ENCODE data around the gene DOCK11. TPM values are rescaled to one million over a fixed set of nuclear protein-coding genes. Genes with fewer than 3 reads are reported as not detected.

Gene DOCK11
- total RNA-seq, 1 donor from 2014 or later = 76.2 TPM

DNA sequence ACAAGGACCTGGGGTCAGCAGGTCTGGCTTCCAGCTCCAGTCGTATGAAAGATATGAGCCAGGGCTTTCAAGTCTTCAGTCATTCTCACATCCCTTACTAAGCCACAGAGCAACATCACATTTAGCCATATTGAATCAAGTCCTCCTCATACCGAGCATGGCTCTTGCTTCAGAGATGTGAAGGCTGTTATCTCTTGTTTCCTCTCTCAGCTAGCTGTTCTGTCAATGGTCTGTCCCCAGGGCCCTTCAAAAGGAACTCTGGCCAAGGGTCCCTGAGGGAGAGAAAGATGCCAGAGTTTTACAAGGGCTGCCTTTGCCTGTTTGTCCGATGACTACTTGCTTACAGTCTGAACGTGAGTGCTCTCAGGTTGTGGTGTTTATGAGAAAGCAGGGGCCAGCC, 30.5 kb downstream of the DOCK11 start:
- peaks cover 6% of the 10 kb centered on the region for H3K4me1 ChIP-seq
- H3K4me3 ChIP-seq = no peak overlapping the region
- intact Hi-C loops (cut with DNase I) = no loop called here
- no peak for ATAC-seq
- H3K27me3 ChIP-seq (ENCODE audit: low read depth) = no peaks in the 10 kb centered on the region
- H3K27ac ChIP-seq = peak overlapping the region; percentile 6
- H3K36me3 ChIP-seq = no peaks in the 10 kb centered on the region
- TF ChIP-seq, protein P1, sequence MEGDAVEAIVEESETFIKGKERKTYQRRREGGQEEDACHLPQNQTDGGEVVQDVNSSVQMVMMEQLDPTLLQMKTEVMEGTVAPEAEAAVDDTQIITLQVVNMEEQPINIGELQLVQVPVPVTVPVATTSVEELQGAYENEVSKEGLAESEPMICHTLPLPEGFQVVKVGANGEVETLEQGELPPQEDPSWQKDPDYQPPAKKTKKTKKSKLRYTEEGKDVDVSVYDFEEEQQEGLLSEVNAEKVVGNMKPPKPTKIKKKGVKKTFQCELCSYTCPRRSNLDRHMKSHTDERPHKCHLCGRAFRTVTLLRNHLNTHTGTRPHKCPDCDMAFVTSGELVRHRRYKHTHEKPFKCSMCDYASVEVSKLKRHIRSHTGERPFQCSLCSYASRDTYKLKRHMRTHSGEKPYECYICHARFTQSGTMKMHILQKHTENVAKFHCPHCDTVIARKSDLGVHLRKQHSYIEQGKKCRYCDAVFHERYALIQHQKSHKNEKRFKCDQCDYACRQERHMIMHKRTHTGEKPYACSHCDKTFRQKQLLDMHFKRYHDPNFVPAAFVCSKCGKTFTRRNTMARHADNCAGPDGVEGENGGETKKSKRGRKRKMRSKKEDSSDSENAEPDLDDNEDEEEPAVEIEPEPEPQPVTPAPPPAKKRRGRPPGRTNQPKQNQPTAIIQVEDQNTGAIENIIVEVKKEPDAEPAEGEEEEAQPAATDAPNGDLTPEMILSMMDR (IDR thresholded peaks at IDR 0.05) = no peak
- DNase-seq = no peak
- no peaks in the 10 kb centered on the region for H3K9me3 ChIP-seq

DNA sequence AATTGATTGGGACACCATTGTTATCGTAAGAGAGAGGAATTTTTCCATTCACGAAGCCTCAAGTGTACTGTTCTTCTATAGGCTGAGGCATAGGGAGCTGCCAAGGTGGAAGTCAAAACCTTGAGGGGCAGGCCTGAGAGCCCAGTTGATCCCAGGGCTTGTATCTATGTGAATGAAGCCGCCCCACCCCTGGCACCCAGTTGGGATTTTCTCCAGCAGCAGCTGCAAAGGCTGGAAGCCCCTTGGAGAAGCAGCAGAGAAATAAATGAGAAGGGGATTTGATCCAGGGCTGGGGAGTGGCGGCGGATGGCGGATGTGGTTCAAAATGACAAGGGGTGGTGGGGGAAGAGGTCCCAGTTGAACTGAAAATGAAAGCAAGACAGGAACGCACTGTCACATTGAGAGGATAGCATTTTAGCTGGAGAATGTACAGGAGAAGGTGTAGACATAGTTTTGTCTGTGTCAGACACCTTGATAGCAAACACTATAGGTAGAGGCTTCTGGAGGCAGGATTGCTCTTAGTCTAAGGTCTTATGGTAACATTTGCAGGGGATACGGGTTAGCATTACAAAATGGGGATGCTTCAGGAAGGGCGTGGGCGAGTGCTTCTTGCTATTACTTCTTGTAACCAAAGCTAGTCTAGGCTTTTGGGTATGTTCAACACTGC, 32.6 kb downstream of the DOCK11 start:
- Histone ChIP-seq H3K36me3 (no peaks in the 10 kb centered on the region), H3K4me1 (no peaks in the 10 kb centered on the region), H3K9me3 (no peaks in the 10 kb centered on the region), H3K4me3 (peak overlapping the region; percentile 17), H3K27me3 (ENCODE audit: low read depth) (no peaks in the 10 kb centered on the region), H3K27ac (peak overlapping the region; percentile 24)
- ATAC-seq (peak; percentile 39 to 42), DNase-seq (no peak)
- TF ChIP-seq, protein P1 (IDR thresholded peaks at IDR 0.05) = no peak
- intact Hi-C loops (cut with DNase I) = no loop called here

DNA sequence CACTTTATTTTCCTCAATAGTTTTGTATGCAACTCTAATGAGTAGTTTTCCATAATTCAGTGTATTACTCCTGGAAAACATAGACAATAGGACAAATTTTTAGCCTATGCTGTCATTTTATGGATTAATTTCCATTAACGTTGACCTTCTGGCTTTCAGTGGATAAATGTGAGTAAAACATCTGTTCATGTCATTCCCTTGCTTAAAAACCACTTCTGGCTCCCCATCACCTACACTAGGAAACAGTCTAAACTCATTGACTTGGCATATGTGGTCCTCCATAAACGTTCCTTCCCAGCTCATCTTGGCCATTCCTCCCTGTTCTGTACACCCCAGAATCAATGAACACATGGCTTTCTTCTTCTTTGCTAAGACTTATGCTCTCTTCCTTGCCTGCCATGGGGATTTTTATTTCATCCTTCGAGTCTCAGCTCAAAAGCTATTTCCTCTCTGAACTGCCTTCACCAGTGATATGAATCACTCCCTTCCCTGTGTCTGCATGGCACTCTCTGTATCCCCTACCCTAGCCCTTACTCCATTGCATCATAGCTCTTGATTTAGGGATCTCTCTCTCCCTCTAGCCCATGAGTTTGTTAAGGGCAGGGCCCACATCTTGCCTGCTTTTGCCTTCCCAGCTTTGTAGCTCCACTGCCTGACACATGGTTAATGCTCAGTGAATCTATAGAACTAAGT, 34.8 kb downstream of the DOCK11 start:
- H3K9me3 ChIP-seq = no peaks in the 10 kb centered on the region
- H3K4me3 ChIP-seq = no peak overlapping the region
- no peaks in the 10 kb centered on the region for H3K4me1 ChIP-seq
- no peak for DNase-seq
- TF ChIP-seq, protein P1 (IDR thresholded peaks at IDR 0.05) = no peak
- no peaks in the 10 kb centered on the region for H3K27me3 ChIP-seq (ENCODE audit: low read depth)
- ATAC-seq = no peak
- H3K36me3 ChIP-seq = no peaks in the 10 kb centered on the region
- intact Hi-C loops (cut with DNase I) = no loop called here
- no peak overlapping the region for H3K27ac ChIP-seq

DNA sequence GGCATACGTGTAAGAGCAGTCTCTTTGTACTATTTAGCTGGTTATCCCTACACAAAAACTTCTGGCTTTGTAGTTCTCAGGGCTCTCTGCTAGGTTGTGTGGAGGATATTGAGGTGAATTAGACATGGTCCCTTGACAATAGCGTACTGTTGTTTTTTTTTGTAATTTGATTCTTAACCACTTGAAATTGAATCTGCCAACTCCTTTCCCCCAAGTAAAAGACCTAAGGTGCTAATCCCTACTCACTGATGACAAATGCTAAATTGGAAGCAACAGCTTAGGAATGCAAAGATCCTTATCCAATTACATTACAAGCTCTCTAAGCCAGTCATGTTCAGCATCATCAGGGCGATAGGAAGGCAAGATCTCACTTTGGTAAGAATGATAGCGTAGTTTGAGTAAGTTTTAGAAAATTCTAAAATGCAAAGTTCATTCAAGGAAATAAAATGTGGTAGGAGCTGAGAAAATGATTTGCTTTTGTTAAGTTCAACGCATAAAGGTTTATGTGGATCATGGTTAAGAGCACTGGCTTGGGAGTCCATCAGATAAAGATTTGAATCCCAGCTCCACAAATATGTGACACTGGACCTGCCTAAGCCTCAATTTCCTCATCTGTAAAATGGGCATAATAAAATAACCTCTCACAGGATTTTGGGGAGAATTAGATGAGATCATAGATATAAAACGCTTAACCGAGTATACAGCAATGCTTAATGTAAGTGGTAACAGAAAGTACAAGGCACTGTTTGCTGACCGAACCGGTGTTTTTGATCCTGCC, 39.3 kb downstream of the DOCK11 start:
- no peak overlapping the region for H3K27ac ChIP-seq
- no peaks in the 10 kb centered on the region for H3K36me3 ChIP-seq
- DNase-seq = no peak
- no peaks in the 10 kb centered on the region for H3K9me3 ChIP-seq
- intact Hi-C loops (cut with DNase I) = no loop called here
- H3K27me3 ChIP-seq (ENCODE audit: low read depth) = no peaks in the 10 kb centered on the region
- H3K4me3 ChIP-seq = no peak overlapping the region
- no peak for ATAC-seq
- TF ChIP-seq, protein P1 (IDR thresholded peaks at IDR 0.05) = no peak
- H3K4me1 ChIP-seq = no peaks in the 10 kb centered on the region

DNA sequence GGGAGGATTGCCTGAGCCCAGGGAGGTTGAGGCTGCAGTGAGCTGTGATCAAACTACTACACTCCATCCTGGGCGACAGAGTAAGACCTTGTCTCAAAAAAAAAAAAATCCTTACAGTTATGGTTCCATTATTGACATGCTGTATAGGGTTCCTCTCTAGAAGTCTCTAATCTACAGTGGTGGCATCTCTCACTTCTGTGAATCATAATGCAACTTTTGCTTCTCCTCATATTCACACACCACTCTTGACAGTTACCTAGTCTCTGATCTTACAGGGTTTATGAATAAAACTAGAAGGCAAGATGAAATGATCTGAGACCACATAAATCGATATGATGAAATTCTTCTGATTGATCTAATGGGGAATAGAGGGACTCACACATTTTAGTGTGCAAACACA, 40.6 kb downstream of the DOCK11 start:
- H3K4me1 ChIP-seq = no peaks in the 10 kb centered on the region
- TF ChIP-seq, protein P1 (IDR thresholded peaks at IDR 0.05) = no peak
- H3K27ac ChIP-seq = no peak overlapping the region
- H3K27me3 ChIP-seq (ENCODE audit: low read depth) = no peaks in the 10 kb centered on the region
- H3K36me3 ChIP-seq = no peaks in the 10 kb centered on the region
- no peak overlapping the region for H3K4me3 ChIP-seq
- no peaks in the 10 kb centered on the region for H3K9me3 ChIP-seq
- intact Hi-C loops (cut with DNase I) = no loop called here
- DNase-seq = no peak
- ATAC-seq = no peak
